IMR-90 (cell line): ENCODE results near the gene HS3ST5. TPM values are rescaled to one million over a fixed set of nuclear protein-coding genes. Genes with fewer than 3 reads are reported as not detected.

Experiments
- ATAC-seq: fragments of 200-7000 bp; cut with Tn5 transposase; 2 replicates; pipeline ENCODE4 v1.9.1; 2020; ENCODE audit warnings: low read depth, mild to moderate bottlenecking, moderate library complexity
- BruUV-seq: library from RNA; stranded (reverse); fragments of 400-500 nt; replicated peaks from 2 replicates; lab custom pipeline; 2021; lab: Mats Ljungman, UMichigan
- CTCF ChIA-PET: fragments of 300-600 bp; formaldehyde crosslinking; extraction: SDS; loops from one replicate; lab custom pipeline; 2021; ENCODE audit warnings: antibody characterized with exemption; lab: Yijun Ruan, JAX
- POLR2A ChIA-PET: fragments of 300-600 bp; sonication (Branson Sonifier 250); formaldehyde crosslinking; loops from one replicate; lab custom pipeline; 2022; ENCODE audit warnings: antibody characterized with exemption; ENCODE audit not compliant: unreplicated experiment; lab: Charles Lee
- DNase-seq: peaks from one replicate; pipeline ENCODE4 v3.0.0; 2013
- H2AFZ ChIP-seq: replicated peaks from 2 replicates; pipeline ENCODE3; 2013; ENCODE audit warnings: low read length, mild to moderate bottlenecking; ENCODE audit not compliant: poor library complexity
- H2AK5ac ChIP-seq: 2 replicates; pipeline ENCODE4 v1.6.1; 2013; ENCODE audit warnings: low read depth, low read length, inconsistent platforms
- H2AK9ac ChIP-seq: replicated peaks from 2 replicates; pipeline ENCODE3; 2013; ENCODE audit warnings: mild to moderate bottlenecking, low read depth, low read length, moderate library complexity; ENCODE audit not compliant: poor library complexity
- H2BK120ac ChIP-seq: 2 replicates; pipeline ENCODE4 v1.6.1; 2013; ENCODE audit warnings: low read depth, low read length, inconsistent platforms
- H2BK15ac ChIP-seq: 3 replicates; pipeline ENCODE4 v1.6.1; 2013; ENCODE audit warnings: low read depth, low read length, inconsistent platforms
- H2BK20ac ChIP-seq: 2 replicates; pipeline ENCODE4 v1.6.1; 2013; ENCODE audit warnings: low read depth, mild to moderate bottlenecking, inconsistent platforms, low read length, moderate library complexity
- H2BK5ac ChIP-seq: 2 replicates; pipeline ENCODE4 v1.6.1; 2013; ENCODE audit warnings: mild to moderate bottlenecking, low read depth, low read length, inconsistent platforms; ENCODE audit not compliant: poor library complexity, severe bottlenecking
- H3K14ac ChIP-seq: replicated peaks from 2 replicates; pipeline ENCODE4 v1.6.1; 2013; ENCODE audit warnings: low read depth, low read length, inconsistent platforms
- H3K18ac ChIP-seq: 2 replicates; pipeline ENCODE4 v1.6.1; 2013; ENCODE audit warnings: low read depth, low read length, control low read depth
- H3K23ac ChIP-seq: 2 replicates; pipeline ENCODE4 v1.6.1; 2013; ENCODE audit warnings: low read depth, low read length, inconsistent platforms
- H3K27ac ChIP-seq: 2 replicates; pipeline ENCODE4 v1.5.1; 2013; ENCODE audit warnings: mild to moderate bottlenecking, control low read depth, low read length; ENCODE audit not compliant: insufficient read depth
- H3K27me3 ChIP-seq: 2 replicates; pipeline ENCODE4 v1.6.1; 2013; ENCODE audit warnings: low read length; ENCODE audit not compliant: control insufficient read depth, insufficient read depth
- H3K36me3 ChIP-seq: 2 replicates; pipeline ENCODE4 v1.6.1; 2013; ENCODE audit warnings: low read length, mixed read lengths; ENCODE audit not compliant: control insufficient read depth, insufficient read depth
- H3K4ac ChIP-seq: 2 replicates; pipeline ENCODE4 v1.6.1; 2013; ENCODE audit warnings: low read depth, low read length, inconsistent platforms
- H3K4me1 ChIP-seq: 2 replicates; pipeline ENCODE4 v1.6.1; 2013; ENCODE audit warnings: low read length, mixed read lengths; ENCODE audit not compliant: control insufficient read depth, insufficient read depth
- H3K4me2 ChIP-seq: 2 replicates; pipeline ENCODE4 v1.6.1; 2013; ENCODE audit warnings: low read depth, mild to moderate bottlenecking, control low read depth, low read length, moderate library complexity
- H3K4me3 ChIP-seq: 2 replicates; pipeline ENCODE4 v1.5.1; 2013; ENCODE audit warnings: low read depth, mild to moderate bottlenecking, control low read depth, low read length, moderate library complexity; ENCODE audit not compliant: insufficient read depth
- H3K56ac ChIP-seq: 2 replicates; pipeline ENCODE4 v1.6.1; 2013; ENCODE audit warnings: low read length, inconsistent platforms; ENCODE audit not compliant: insufficient read depth; ENCODE audit errors: extremely low read depth
- H3K79me1 ChIP-seq, 2 experiments: 2 replicates each; pipeline ENCODE4 v1.6.1; 2013; ENCODE audit warnings: low read length in 2 of 2, inconsistent platforms in 1 of 2, low read depth in 1 of 2
- H3K9ac ChIP-seq: 2 replicates; pipeline ENCODE4 v1.6.1; 2013; ENCODE audit warnings: low read depth, low read length, control low read depth
- H3K9me1 ChIP-seq: 2 replicates; pipeline ENCODE4 v1.6.1; 2013; ENCODE audit warnings: low read length, inconsistent platforms; ENCODE audit not compliant: insufficient read depth
- H3K9me3 ChIP-seq: 2 replicates; pipeline ENCODE4 v1.6.1; 2013; ENCODE audit warnings: low read length; ENCODE audit not compliant: control insufficient read depth, insufficient read depth
- H4K20me1 ChIP-seq: 2 replicates; pipeline ENCODE4 v1.6.1; 2013; ENCODE audit warnings: low read length, inconsistent platforms; ENCODE audit not compliant: insufficient read depth
- H4K5ac ChIP-seq: 2 replicates; pipeline ENCODE4 v1.6.1; 2013; ENCODE audit warnings: mild to moderate bottlenecking, low read depth, low read length, control low read depth
- H4K8ac ChIP-seq, 2 experiments: 2 replicates each; pipeline ENCODE4 v1.6.1; 2013; ENCODE audit warnings: low read depth in 2 of 2, low read length in 2 of 2, control low read depth in 1 of 2, inconsistent platforms in 1 of 2
- H4K91ac ChIP-seq: 2 replicates; pipeline ENCODE4 v1.6.1; 2013; ENCODE audit warnings: low read depth, low read length, inconsistent platforms; ENCODE audit not compliant: insufficient read depth
- BHLHE40 ChIP-seq: fragments of 150-350 bp; IDR thresholded peaks from 2 replicates; pipeline ENCODE4 v1.6.1; 2016; ENCODE audit warnings: mild to moderate bottlenecking, low read depth, low read length
- CEBPB ChIP-seq: IDR thresholded peaks from 2 replicates; pipeline ENCODE4 v1.6.1; 2012; ENCODE audit warnings: low read depth, low read length, improper control_type of control experiment
- CHD1 ChIP-seq: IDR thresholded peaks from 2 replicates; pipeline ENCODE4 v1.6.1; 2012; ENCODE audit warnings: low read depth, low read length, improper control_type of control experiment
- CTCF ChIP-seq: conservative IDR thresholded peaks from 2 replicates; pipeline ENCODE4 v1.5.1; 2012; ENCODE audit warnings: mild to moderate bottlenecking, low read depth, low read length, improper control_type of control experiment
- ELK1 ChIP-seq: fragments of 150-350 bp; IDR thresholded peaks from 2 replicates; pipeline ENCODE4 v1.6.1; 2016; ENCODE audit warnings: low read depth, mild to moderate bottlenecking, low read length, moderate library complexity, borderline replicate concordance
- FOS ChIP-seq: fragments of 150-350 bp; IDR thresholded peaks from 2 replicates; pipeline ENCODE4 v1.6.1; 2016; ENCODE audit warnings: low read depth, low read length
- MAFK ChIP-seq: IDR thresholded peaks from 2 replicates; pipeline ENCODE4 v1.6.1; 2012; ENCODE audit warnings: low read depth, low read length, improper control_type of control experiment
- MAZ ChIP-seq: IDR thresholded peaks from 2 replicates; pipeline ENCODE4 v1.6.1; 2012; ENCODE audit warnings: low read depth, mild to moderate bottlenecking, low read length, improper control_type of control experiment, moderate library complexity, borderline replicate concordance
- MXI1 ChIP-seq: IDR thresholded peaks from 2 replicates; pipeline ENCODE4 v1.6.1; 2012; ENCODE audit warnings: low read depth, mild to moderate bottlenecking, low read length, moderate library complexity, borderline replicate concordance
- NFE2L2 ChIP-seq: fragments of 150-350 bp; IDR thresholded peaks from 2 replicates; pipeline ENCODE4 v1.6.1; 2016; ENCODE audit warnings: low read depth, mild to moderate bottlenecking, low read length
- POLR2A ChIP-seq: IDR thresholded peaks from 2 replicates; pipeline ENCODE4 v1.6.1; 2012; ENCODE audit warnings: mild to moderate bottlenecking, low read depth, low read length
- RCOR1 ChIP-seq: IDR thresholded peaks from 2 replicates; pipeline ENCODE4 v1.6.1; 2012; ENCODE audit warnings: mild to moderate bottlenecking, low read length, improper control_type of control experiment; ENCODE audit not compliant: insufficient replicate concordance
- RFX5 ChIP-seq: IDR thresholded peaks from 2 replicates; pipeline ENCODE4 v1.8.0; 2012; ENCODE audit warnings: low read depth, mild to moderate bottlenecking, low read length, moderate library complexity
- SMC3 ChIP-seq: fragments of 150-350 bp; IDR thresholded peaks from 2 replicates; pipeline ENCODE4 v1.6.1; 2016; ENCODE audit warnings: low read depth, mild to moderate bottlenecking, antibody characterized with exemption, low read length, moderate library complexity
- WGBS, 2 experiments: methylation state at CpG; one replicate each; pipeline versions ENCODE4 v1.1.5 to v1.1.7; 2013; ENCODE audit warnings: missing lambda C conversion rate in 2 of 2; ENCODE audit not compliant: insufficient read length in 1 of 2; ENCODE audit errors: extremely low coverage in 2 of 2; 5-methylcytosine and 5-hydroxymethylcytosine counted together
- dilution Hi-C: fragments of 300-500 bp; cut with HindIII; formaldehyde crosslinking; loops from one replicate; pipeline ENCODE4 v1.14.3; 2018; ENCODE audit warnings: low sequenced_read_pairs; ENCODE audit not compliant: unreplicated experiment
- in situ Hi-C: fragments of 300-500 bp; cut with MboI; formaldehyde crosslinking; loops from 3 replicates; pipeline ENCODE4 v1.14.3; 2019; ENCODE audit warnings: low sequenced_read_pairs, inconsistent platforms, mixed read lengths
- intact Hi-C: fragments of 100-400 bp; cut with micrococcal nuclease; formaldehyde crosslinking; loops from 2 replicates; pipeline ENCODE4 v1.10.0; 2022
- polyA plus RNA-seq, 3 experiments: library from polyadenylated mRNA; depleted of rRNA; stranded (reverse); fragments of >200 nt; gene quantifications; 2 replicates each; pipeline ENCODE4 v1.2.3, GENCODE V29; 2012; ENCODE audit warnings: low replicate concordance in 1 of 3
- total RNA-seq: library from RNA; depleted of rRNA; stranded (reverse); fragments of >200 nt; gene quantifications from 2 replicates; pipeline ENCODE4 v1.2.3, GENCODE V29; 2012

Gene HS3ST5
- total and polyA plus RNA-seq, 2 of the 4 experiments (the other 2 are of a cell fraction): not detected

- ATAC-seq: no peak
- no peak overlapping the region for H4K91ac ChIP-seq
- no peaks in the 10 kb centered on the region for H3K9me3 ChIP-seq
- H3K79me1 ChIP-seq: no peaks in the 10 kb centered on the region
- H4K5ac ChIP-seq: no peak overlapping the region
- DNase-seq: no peak
- H4K20me1 ChIP-seq: no peaks in the 10 kb centered on the region
- intact Hi-C loops: no loop called here
- H2BK20ac ChIP-seq: no peak overlapping the region
- no peak overlapping the region for H4K8ac ChIP-seq
- H3K4me1 ChIP-seq: no peaks in the 10 kb centered on the region
- H3K9me1 ChIP-seq: no peaks in the 10 kb centered on the region
- ChIA-PET POLR2A (no interaction called here), CTCF (interaction anchor here (0.6 to 1.0 kb wide), 4 partner anchors 10 to 353 kb away, joined by 3 to 4 read pairs (median 4); partner anchors contain the start of gene HS3ST5)
- no peak overlapping the region for H2BK15ac ChIP-seq
- no peak overlapping the region for H2AFZ ChIP-seq
- H3K4me2 ChIP-seq: no peak overlapping the region
- H3K27me3 ChIP-seq: no peaks in the 10 kb centered on the region
- H3K4me3 ChIP-seq: no peak overlapping the region
- H3K4ac ChIP-seq: no peak overlapping the region
- no TSS peak for BruUV-seq
- no peak overlapping the region for H3K18ac ChIP-seq
- in situ Hi-C loops: no loop called here
- WGBS, 2 experiments: 57% methylated on average over 4 of the region's 4 CpGs; no CpG with 5 or more reads in 1 of the 2 experiments
- dilution Hi-C loops: no loop called here
- H2AK9ac ChIP-seq: no peak overlapping the region
- no peak overlapping the region for H2BK5ac ChIP-seq
- no peak overlapping the region for H3K14ac ChIP-seq
- H2BK120ac ChIP-seq: no peak overlapping the region
- H3K23ac ChIP-seq: no peak overlapping the region
- no peak overlapping the region for H2AK5ac ChIP-seq
- H3K56ac ChIP-seq: no peak overlapping the region
- no peak overlapping the region for H3K9ac ChIP-seq
- no peaks in the 10 kb centered on the region for H3K36me3 ChIP-seq
- H3K27ac ChIP-seq: no peak overlapping the region
- no peak for TF ChIP-seq CHD1
- TF ChIP-seq ELK1: no peak
- no peak for TF ChIP-seq BHLHE40
- TF ChIP-seq RFX5: no peak
- TF ChIP-seq MXI1: no peak
- TF ChIP-seq RCOR1: no peak
- no peak for TF ChIP-seq POLR2A
- no peak for TF ChIP-seq FOS
- TF ChIP-seq CEBPB: no peak
- no peak for TF ChIP-seq MAZ
- TF ChIP-seq CTCF: no peak
- TF ChIP-seq MAFK: no peak
- TF ChIP-seq SMC3: no peak
- TF ChIP-seq NFE2L2: no peak
These were observed 19.6 kb upstream of the HS3ST5 start for GRCh38 chr6:114362396-114362795.
